Stimulated activated CD8-positive, alpha-beta memory T cell treated with anti-CD3 and anti-CD28 coated beads, Interleukin-12 subunit alpha, Interleukin-12 subunit beta, amount 100 ng/mL, for 4 hours (primary cell): ENCODE measurements around the gene SMAD2.

Experiments
- DNase-seq: peaks from one replicate; pipeline ENCODE4 v3.0.0-alpha.2; 2020; ENCODE audit warnings: low read depth

SMAD2 gene

DNA sequence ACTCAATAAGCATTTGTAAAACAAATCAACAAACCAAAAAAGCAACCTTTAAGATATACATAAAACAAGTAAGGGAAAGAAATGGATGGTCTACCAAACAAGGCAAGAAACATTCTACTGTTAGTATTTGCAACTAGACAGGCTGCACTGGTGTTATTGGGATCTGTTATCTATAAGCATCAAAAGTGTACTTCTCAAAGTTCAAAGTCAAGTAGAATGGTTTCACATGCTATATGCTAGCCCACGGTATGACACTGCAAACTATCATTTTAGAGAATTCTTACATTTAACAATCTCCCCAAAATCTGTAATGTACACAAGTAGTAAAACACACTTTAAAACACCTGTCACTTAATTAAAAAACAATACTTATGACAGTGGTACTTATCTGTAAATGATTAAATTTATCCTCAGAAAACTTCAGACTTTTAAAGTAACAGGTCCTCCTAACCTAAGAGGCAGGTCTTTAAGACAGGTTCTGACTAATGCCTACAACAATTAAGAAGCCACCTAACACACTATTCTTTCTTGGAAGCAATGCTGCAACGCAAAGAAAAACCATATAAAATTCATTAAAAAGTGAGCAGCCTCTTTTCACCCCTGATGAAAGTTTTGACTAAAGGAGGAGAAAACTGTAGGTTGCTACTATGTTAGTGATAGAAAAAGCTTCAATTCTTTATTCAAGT is 34.8 kb downstream of the SMAD2 start:
- DNase-seq = no peak

DNA sequence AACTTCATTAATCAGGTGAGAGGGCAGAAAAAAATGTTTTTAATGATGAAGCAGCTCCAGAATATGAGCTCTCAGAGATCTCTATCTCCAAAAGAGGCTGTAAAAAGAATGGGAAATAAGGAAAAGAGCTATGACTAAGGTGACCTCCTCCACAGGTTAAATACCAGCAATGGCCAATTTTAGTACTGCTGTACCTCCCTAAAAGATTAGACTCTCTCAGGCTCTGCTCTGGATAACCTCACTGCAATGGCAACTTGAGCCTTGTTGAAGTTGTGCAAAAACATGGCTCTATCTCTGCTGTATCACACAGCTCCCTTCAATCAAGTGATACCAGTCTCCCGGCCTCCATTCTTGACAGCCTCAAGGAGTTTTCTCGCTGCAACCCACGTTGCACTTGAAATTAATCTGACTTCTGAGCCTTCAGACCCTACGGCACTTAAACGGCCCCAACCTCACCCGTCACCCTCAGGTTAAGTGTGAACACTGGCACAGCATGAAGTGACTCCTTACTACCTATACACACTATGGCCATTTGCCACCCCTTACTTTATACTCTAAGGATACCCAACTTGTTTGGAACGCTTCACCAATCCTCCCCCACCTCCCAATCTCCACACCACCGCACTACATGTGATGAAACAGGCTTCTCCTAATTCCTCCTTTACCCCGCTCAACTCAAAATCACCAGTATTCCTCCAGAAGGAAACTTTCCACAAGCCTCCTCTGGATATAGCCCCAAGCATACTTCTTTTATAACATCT is 36.3 kb downstream of the SMAD2 start:
- no peak for DNase-seq

DNA sequence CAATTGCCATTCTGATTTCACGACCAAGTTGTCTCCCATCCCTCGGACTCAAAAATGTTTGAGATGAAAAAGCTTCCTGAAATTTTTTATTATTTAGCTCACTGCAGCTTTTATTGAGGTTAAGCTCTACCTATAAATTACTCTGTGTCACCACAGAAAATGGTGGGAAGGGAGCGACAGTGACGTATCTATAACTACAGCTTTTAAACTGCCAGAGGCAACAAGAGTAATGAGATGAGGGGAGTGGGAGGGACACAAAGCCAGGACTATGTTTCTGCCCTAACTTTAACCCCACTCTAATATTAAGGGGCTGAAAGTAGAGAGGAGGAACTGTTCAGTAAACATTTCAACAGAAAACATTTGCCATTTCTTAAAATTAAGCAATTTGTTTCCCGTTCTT is 37.4 kb downstream of the SMAD2 start:
- no peak for DNase-seq

DNA sequence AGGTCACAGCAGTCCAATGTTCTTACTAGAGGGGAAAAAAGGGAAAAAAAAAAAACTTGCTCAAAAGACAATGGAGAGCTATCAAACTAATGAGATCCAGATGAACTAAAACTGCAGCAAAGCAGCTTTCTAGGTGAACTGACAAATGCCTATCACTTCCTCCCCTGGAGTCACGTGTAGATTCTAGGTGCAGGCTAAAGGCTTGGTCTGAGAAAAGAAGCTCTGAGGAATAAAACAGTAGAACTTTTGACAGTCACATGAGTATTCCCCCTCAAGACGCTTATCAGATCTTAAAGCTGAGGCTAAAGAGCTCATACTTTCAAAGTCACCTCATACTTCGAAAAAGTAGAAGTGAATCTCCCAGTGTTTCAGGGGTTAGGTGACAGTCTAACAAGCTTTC is 42.3 kb downstream of the SMAD2 start:
- DNase-seq = no peak

DNA sequence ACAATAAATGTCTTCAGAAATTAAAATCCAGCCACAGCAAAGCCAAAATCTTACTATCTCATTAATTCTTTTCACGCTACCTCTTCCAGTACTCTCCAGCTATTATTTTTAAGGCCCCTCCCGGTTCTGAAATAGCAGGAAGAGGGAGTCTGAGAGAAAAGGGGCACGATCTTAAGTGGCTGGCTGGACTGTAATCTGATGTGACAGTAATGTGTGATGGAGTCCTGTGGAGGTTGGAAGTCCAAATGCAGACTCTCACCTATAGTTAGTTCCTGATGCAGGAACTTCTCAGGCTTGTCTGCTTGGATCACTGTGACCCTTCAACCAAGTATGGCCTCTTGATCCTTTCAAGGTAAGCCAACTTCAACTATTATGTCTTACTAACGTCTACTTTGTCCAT is 43.2 kb downstream of the SMAD2 start:
- no peak for DNase-seq

DNA sequence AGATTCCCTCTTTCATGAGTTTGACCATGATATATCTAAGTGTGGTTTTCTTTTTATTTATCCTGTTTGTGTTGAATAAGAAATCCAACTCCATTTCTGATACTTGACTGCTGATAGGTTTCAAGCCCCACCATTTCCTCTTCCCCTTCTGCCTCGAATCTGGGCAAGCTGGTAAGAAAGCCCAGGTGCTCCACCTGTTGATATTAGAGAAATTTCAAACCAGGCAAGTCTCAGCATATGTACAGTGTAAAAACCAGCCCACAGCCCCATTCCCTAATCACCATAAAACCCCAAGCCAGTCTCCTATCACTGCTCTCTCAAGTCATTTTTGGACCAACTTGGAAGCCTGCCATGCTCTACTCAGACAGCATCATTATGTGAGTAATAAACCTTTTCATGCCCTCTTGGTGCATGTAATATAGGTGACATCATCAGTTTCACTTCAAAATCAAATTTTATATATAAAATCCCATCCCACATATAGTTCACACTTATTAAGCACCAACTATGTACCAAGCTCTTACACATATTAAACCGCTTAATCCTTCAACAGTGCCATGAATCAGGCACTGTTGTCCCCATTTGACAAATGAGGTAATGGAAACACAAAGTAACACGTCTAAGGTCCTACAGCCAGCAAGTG is 46.6 kb downstream of the SMAD2 start:
- no peak for DNase-seq

DNA sequence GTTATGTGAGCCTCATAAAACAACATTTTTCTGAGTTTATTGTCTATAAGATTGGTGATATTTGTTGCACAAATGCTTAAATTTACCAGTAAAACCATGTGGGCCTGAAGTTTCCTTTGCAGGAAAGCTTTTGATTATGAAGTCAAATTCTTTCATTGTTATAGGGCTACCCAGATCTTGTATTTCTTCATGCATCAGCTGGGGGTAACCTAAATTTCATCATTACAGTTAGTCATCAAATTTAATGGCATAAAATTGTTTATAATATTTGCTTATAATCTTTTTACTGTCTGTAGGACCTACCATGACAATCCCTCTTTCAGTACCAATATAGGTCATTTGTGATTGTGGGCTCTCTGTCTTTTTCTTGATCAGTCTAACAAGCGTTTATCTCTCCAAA is 47.8 kb downstream of the SMAD2 start:
- DNase-seq = no peak

DNA sequence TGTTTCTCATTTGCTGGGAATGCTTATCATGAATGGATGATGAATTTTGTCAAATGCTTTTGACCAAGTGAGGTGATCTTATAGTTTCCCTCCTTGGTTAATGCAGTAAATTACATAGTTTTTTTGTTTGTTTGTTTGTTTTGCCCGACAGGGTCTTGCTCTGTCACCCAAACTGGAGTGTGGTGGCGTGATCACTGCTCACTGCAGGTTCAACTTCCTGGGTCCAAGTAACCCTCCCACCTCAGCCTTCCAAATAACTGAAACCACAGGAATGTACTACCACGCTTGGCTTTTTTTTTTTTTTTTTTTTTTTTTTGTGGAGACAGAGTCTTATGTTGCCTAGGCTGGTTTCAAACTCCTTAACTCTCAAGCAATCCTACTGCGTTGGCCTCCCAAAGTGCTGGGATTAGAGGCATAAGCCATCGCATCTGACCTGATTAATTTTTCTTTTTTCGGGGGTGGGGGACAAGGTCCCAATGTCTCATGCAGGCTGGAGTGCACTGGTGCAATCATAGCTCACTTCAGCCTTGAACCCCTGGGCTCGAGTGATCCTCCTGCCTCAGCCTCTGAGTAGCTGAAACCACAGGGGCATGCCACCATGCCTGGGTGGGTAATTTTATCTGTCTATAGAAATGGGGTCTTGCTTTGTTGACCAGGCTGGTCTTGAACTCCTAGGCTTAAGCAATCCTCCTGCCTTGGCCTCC is 48.6 kb downstream of the SMAD2 start:
- DNase-seq = no peak

DNA sequence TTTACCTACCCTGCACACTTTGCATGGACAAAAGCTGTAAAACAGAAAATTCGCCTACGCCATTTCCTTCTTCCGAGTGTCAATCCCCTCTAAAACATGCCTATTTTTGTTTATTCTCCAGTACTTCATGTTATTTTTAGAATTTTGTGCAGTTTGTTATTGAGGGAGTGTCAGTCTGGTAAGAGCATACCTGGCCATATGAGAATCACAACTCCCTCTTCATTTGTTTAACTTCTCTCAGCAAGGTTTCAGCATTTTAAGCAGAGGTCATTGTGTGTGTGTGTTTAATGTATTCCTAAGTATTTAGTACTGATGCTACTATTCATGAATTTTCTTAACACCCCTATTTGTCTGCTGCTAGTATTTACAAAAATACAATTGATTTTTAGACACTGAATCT is 49.4 kb downstream of the SMAD2 start:
- DNase-seq = no peak

DNA sequence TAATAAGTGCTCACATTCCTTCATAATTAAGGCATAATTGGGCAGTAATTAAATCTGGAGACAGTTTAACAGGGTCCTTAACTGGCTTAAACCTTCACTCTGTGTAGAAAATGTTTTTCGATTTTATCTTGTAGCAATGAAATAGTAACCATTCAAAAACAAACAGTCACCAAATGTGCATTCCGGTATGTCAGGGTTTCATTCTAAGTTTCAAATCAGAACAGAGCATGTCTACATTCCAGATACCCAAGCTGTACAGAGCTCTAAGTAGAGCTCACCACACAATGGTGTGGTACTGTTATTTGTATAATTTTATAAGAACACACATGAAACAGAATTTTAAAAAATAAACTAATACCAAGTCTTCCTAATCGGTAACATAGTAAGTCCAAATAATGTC is 52.6 kb downstream of the SMAD2 start:
- no peak for DNase-seq

DNA sequence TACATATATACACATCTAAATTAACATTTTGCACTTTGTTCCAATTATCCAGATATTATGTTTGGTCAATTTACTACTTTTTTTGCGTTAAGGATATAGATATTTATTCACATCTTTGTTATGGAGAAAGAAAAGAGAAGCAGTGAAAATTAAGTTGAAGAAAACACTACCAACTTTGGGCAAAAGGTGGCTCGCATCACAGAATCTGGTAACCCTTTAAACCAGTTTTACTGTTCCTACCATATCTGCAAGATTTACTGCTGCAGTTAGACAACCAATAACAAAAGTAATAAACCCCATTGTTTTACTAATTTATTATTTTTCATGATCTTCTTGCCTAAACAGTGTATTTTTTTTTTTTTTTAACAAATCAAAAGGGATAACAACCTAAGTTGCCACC is 53.6 kb downstream of the SMAD2 start:
- DNase-seq = no peak

DNA sequence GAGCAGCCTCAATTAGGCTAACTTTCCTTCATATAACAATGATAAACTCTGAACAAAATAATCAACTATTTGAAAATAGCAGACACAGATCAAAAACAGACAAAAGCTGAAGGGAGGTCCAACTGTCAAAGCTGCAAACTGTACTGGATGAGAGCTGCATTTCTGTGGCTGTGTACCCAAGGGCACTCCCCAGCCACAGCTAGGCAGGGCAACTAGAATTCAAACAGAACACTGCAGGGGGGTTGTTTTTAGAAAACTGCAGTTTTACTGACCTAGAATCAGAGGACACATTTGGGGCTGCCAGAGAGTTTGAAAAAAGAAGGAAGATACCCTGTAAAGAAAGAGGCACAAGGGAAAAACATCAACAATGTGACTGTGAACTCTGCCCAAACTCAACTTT is 56.8 kb downstream of the SMAD2 start:
- no peak for DNase-seq

DNA sequence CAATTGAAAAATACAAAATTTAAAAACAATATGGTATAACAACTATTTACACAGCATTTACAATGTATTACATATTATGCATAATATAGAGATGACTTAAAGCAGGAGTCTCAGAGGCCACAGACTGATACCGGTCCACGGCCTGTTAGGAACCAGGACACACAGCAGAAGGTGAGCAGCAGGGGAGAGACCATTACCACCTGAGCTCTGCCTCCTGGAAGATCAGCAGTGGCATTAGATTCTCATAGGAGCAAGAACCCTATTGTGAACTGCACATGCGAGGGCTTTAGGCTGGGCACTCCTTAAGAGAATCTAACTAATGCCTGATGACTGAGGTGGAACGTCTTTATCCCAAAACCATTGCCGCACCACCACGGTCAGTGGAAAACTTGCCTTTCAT is 58.0 kb downstream of the SMAD2 start:
- DNase-seq = no peak

DNA sequence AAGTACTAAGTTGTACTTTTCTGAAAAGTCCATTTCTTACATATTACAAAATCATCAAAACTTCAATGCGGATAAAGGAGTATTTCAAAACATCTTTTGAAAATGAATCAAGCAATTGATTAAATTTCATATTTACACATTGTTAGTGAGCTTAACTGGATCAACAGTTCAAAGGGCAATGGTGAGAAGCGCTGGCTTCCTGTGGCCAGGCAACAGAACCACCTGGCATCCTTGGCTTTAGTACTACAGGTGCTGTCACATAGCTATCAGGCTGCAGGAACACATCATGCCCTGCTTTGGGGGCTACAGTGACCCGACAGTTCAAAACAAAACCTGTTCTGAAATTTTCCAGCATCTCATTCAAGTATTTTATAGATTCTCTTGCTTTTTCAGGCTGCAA is 59.2 kb downstream of the SMAD2 start:
- no peak for DNase-seq

DNA sequence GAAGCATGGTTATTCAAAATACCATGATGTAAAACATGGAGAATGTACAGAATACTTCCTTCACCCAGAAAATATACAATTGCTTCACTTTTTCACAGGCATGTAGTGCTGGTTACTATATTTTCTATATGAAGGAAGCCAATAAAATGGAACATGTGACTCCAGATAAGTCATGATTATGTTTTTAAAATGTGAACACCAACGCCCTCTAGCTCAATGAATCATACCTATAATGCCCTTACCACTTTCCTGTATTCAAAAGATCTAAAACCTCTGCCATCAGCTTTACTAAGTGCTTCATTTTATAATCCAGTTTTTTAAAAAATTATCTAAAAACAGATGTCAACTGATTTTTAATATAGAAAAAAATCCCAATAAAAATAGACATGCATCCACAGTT is 59.9 kb downstream of the SMAD2 start:
- DNase-seq = no peak

DNA sequence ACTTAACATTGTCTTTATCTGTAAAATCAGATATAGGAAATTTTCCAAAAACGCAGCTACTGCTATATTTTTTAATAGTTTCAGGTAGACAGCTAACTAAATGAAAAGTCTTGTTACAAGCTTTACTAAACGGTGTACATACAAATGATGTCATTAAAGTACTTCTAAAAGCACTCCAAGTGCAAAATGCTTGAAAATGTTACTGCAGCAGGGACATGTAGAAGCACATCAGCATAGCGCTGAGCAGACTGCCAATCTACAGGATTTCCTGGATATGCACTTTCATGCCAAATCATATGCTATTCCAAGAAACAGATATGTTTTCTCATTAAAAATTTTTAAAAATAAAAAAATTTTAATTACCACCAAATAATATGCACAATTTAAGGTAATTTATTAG is 61.7 kb downstream of the SMAD2 start:
- DNase-seq = no peak

DNA sequence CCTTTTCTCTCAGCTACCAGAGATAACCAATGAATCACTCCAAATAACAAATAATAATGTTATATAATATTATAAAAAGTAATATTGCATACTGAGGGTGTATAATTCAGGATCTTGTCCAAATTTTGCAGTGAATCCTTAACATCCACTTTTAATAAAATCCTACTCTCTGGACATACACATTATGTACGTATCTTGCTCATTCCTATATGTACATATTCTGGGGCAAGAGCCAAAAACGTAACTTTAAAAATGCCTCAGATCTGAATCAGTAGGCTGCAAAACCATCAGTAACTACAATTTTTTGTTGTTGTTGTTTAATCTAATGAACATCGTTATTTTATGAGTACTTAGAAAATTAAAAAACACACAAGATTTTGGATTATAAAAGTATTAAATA is 65.3 kb downstream of the SMAD2 start:
- DNase-seq = no peak

DNA sequence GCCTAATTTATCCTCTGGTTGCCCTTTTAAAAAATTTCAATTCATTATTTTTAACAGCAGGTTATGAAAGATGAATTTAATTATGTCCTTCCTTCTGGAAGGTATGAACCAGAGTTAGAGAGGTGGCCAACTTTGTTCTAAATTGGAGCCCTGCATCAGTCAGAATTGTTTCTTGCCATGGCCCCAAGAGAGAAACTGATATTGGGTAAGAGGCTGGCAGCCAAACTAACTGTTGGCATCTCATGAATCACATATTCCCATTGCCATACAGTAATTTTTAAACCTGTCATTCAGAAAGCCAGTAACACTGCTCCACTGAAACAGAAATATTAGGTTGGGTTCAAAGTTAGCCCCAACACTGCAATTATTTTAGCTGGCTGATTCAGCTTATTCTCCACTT is 67.4 kb downstream of the SMAD2 start:
- no peak for DNase-seq

DNA sequence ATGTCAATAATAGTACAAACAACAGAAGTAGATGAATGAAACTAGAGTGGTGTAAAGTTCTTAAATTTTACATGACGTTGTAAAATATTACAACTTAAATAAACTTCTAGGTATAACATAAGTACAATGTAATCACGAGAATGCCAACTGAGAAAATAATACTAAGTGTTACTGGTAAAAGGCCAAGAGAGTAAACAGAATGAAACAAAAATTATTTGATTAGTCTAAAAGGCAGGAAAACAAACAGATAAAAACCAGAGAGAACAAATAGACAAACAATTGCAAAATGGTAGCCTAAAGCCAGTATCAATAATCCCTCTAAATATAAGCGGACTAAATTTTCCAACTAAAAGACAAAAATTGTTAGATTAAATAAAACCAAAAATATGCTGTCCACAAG is 71.9 kb downstream of the SMAD2 start:
- no peak for DNase-seq

DNA sequence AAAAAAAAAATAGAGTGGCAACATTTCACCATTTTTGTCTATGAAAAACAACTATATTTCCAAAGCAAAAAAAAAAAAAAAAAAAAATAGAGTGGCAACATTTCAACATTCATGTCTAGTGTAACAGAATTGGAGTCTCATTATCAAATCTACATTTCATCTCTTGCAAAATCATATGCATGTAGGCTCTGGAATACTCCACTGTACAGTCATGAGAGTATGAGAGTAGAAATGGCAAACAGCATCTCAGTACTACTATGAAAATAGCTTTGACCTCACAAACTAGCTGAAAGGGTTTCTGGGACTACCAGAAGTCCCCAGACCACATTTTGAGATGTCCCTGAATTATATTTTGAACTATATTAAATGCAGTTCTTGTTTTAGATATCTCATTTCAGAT is 82.8 kb downstream of the SMAD2 start:
- no peak for DNase-seq

DNA sequence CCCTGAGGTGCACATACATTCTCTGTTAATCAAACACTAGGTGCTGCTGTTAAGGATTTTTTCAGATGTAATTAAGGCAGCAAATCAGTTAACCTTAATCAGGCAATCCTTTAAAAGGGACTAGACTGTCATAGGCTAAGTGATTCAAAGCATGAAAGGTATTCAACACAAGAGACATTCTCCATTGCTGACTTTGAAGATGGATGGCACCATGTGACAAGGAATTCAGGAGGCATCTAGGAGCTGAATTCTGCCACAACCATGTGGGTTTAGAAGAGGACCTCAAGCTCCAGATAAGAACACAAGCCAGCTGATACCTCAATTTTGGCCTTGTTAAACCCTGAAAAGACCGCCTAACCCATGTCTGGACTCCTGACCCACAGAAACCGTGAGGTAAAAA is 84.0 kb downstream of the SMAD2 start:
- DNase-seq = no peak

DNA sequence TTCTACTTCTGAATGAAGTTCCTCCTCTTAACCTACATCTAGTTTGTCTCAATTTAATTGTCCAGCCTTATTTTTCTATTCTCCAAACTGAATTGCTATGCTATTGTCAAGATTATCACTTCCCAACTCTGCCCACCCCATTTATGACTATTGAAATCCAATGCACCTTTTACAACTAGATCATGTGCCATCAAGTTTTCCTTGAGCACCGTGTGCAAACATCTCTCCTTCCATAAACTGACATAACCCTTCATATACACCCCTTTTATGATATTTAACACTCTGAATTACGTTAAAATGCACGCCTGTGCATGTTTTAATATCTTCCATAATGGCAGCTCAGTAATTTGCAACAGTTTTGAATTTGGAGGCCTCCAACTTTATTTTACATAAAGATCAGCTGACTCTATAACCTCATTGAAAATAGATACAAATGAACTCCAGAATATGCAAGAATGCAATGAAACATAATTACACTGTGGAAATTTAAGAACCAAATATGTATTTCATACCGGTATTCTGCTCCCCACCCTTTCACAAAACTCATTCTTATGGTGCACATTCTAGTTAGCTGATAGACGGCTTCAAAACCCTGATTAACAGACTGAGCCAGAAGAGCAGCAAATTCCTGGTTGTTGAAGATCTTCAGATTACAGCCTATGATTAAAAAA is 85.5 kb downstream of the SMAD2 start:
- DNase-seq = no peak
